Neuronal stem cell (in vitro differentiated cells): ENCODE results near the gene SLX4IP.

ENCODE experiments used
- DNase-seq: peaks from one replicate; pipeline ENCODE4 v3.0.0-alpha.2; 2013; ENCODE audit warnings: low spot score
- H2AFZ ChIP-seq: one replicate; pipeline ENCODE4 v1.6.1; 2013; ENCODE audit warnings: mild to moderate bottlenecking, low read length, inconsistent platforms
- H2AK5ac ChIP-seq: 2 replicates; pipeline ENCODE4 v1.6.1; 2013; ENCODE audit warnings: low read depth, mild to moderate bottlenecking, inconsistent platforms, low read length, moderate library complexity, mixed read lengths
- H2BK120ac ChIP-seq: 2 replicates; pipeline ENCODE4 v1.6.1; 2013; ENCODE audit warnings: low read depth, mild to moderate bottlenecking, inconsistent platforms, low read length, moderate library complexity, mixed read lengths
- H2BK12ac ChIP-seq: one replicate; pipeline ENCODE4 v1.6.1; 2013; ENCODE audit warnings: low read length, inconsistent platforms
- H2BK15ac ChIP-seq: 2 replicates; pipeline ENCODE4 v1.6.1; 2013; ENCODE audit warnings: mild to moderate bottlenecking, low read length, inconsistent platforms, mixed read lengths
- H2BK5ac ChIP-seq: one replicate; pipeline ENCODE4 v1.6.1; 2013; ENCODE audit warnings: inconsistent platforms, mild to moderate bottlenecking, low read length, moderate library complexity
- H3K14ac ChIP-seq: one replicate; pipeline ENCODE4 v1.6.1; 2013; ENCODE audit warnings: low read length, inconsistent platforms
- H3K18ac ChIP-seq: 2 replicates; pipeline ENCODE4 v1.6.1; 2013; ENCODE audit warnings: low read length, inconsistent platforms
- H3K23ac ChIP-seq: 2 replicates; pipeline ENCODE4 v1.6.1; 2013; ENCODE audit warnings: low read depth, mild to moderate bottlenecking, mixed read lengths, low read length, inconsistent platforms; ENCODE audit not compliant: poor library complexity
- H3K27ac ChIP-seq: replicated peaks from 3 replicates; pipeline ENCODE4 v1.5.1; 2013; ENCODE audit warnings: low read length, inconsistent platforms
- H3K27me3 ChIP-seq, 3 experiments: 2 replicates each; pipeline ENCODE4 v1.6.1; 2013; ENCODE audit warnings: low read length in 3 of 3, mild to moderate bottlenecking in 2 of 3, inconsistent platforms in 1 of 3, low read depth in 1 of 3, mixed read lengths in 1 of 3, moderate library complexity in 1 of 3; ENCODE audit not compliant: control insufficient read depth in 3 of 3, insufficient read depth in 3 of 3
- H3K36me3 ChIP-seq, 2 donors: replicated peaks in 1 of 2; 2 replicates each; pipeline ENCODE4 v1.6.1; 2013; ENCODE audit warnings: low read length in 2 of 2; ENCODE audit not compliant: control insufficient read depth in 2 of 2, insufficient read depth in 2 of 2
- H3K4ac ChIP-seq: 2 replicates; pipeline ENCODE4 v1.6.1; 2013; ENCODE audit warnings: inconsistent platforms, mild to moderate bottlenecking, low read length, moderate library complexity
- H3K4me1 ChIP-seq, 2 donors: 1 replicate in 1 of 2; 2 replicates in 1 of 2; pipeline ENCODE4 v1.6.1; 2013; ENCODE audit warnings: low read length in 2 of 2, low read depth in 1 of 2; ENCODE audit not compliant: control insufficient read depth in 2 of 2, insufficient read depth in 1 of 2
- H3K4me2 ChIP-seq: one replicate; pipeline ENCODE4 v1.6.1; 2013; ENCODE audit warnings: mild to moderate bottlenecking, low read length, inconsistent platforms; ENCODE audit not compliant: insufficient read depth, poor library complexity, severe bottlenecking
- H3K4me3 ChIP-seq, 2 donors: 2 replicates each; pipeline ENCODE4 v1.5.1; 2013; ENCODE audit warnings: low read length in 2 of 2, mild to moderate bottlenecking in 2 of 2, inconsistent platforms in 1 of 2, moderate library complexity in 1 of 2
- H3K79me1 ChIP-seq: one replicate; pipeline ENCODE4 v1.6.1; 2013; ENCODE audit warnings: low read depth, mild to moderate bottlenecking, inconsistent platforms, low read length, moderate library complexity
- H3K9ac ChIP-seq: one replicate; pipeline ENCODE4 v1.6.1; 2013; ENCODE audit warnings: mild to moderate bottlenecking, low read depth, low read length, inconsistent platforms; ENCODE audit not compliant: poor library complexity
- H3K9me3 ChIP-seq, 2 donors: replicated peaks in 1 of 2; 2 replicates each; pipeline versions ENCODE3 to v1.6.1; 2013; ENCODE audit warnings: low read length in 2 of 2, mild to moderate bottlenecking in 2 of 2, inconsistent platforms in 1 of 2, low read depth in 1 of 2, mixed read lengths in 1 of 2, moderate library complexity in 1 of 2; ENCODE audit not compliant: control insufficient read depth in 2 of 2, insufficient read depth in 1 of 2
- H4K8ac ChIP-seq: one replicate; pipeline ENCODE4 v1.6.1; 2013; ENCODE audit warnings: low read depth, mild to moderate bottlenecking, inconsistent platforms, low read length, moderate library complexity
- H4K91ac ChIP-seq: one replicate; pipeline ENCODE4 v1.6.1; 2013; ENCODE audit warnings: low read length, low read depth, mild to moderate bottlenecking, inconsistent platforms; ENCODE audit not compliant: poor library complexity
- WGBS, 2 donors: extraction: QIAGEN DNeasy Blood & Tissue Kit; methylation state at CpG; one replicate each; pipeline ENCODE4 v1.1.7; 2013; ENCODE audit warnings: missing lambda C conversion rate in 2 of 2, mixed read lengths in 1 of 2; ENCODE audit not compliant: insufficient read length in 2 of 2, insufficient replicate concordance in 1 of 2; ENCODE audit errors: extremely low coverage in 2 of 2; 5-methylcytosine and 5-hydroxymethylcytosine counted together

The SLX4IP gene

GRCh38 chr20:10663756-10664155, 228.7 kb downstream of the SLX4IP start:
- DNase-seq, result no peak
- peaks cover 60 to 87% of the 10 kb centered on the region in 2 donors for H3K36me3 ChIP-seq

GRCh38 chr20:10665027-10665561, 230.0 kb downstream of the SLX4IP start:
- no peak overlapping the region for H3K4me3 ChIP-seq
- WGBS, 2 donors, result no CpG with 5 or more reads among the region's 7 CpGs
- H3K4me1 ChIP-seq, result peaks cover 46 to 51% of the 10 kb centered on the region in 2 donors

More at GRCh38 chr20:10663756-10664155, 228.7 kb downstream of the SLX4IP start:
- Histone ChIP-seq H2BK12ac (no peak overlapping the region), H3K9me3 (peaks cover 0 to 2% of the 10 kb centered on the region in 2 donors), H4K91ac (no peak overlapping the region), H3K4me1 (peaks cover 35 to 44% of the 10 kb centered on the region in 2 donors), H3K4ac (no peak overlapping the region), H3K4me2 (no peak overlapping the region), H2AK5ac (no peak overlapping the region), H3K18ac (no peak overlapping the region), H3K23ac (no peak overlapping the region), H4K8ac (no peak overlapping the region), H3K14ac (no peak overlapping the region), H3K4me3 (no peak overlapping the region), H3K27ac (no peak overlapping the region), H2BK15ac (no peak overlapping the region), H3K27me3 (no peaks in the 10 kb centered on the region), H2AFZ (no peak overlapping the region), H3K9ac (no peak overlapping the region), H2BK5ac (no peak overlapping the region), H2BK120ac (no peak overlapping the region), H3K79me1 (peaks cover 12% of the 10 kb centered on the region)
- WGBS, 2 donors, result no CpG with 5 or more reads among the region's 8 CpGs

GRCh38 chr20:10665791-10666190, 230.7 kb downstream of the SLX4IP start:
- peaks cover 52 to 56% of the 10 kb centered on the region in 2 donors for H3K4me1 ChIP-seq
- H3K14ac ChIP-seq, result no peak overlapping the region
- H2BK12ac ChIP-seq, result no peak overlapping the region
- H3K23ac ChIP-seq, result no peak overlapping the region
- no CpG with 5 or more reads among the region's 6 CpGs for WGBS, 2 donors
- H2BK5ac ChIP-seq, result no peak overlapping the region
- no peak overlapping the region for H2AFZ ChIP-seq
- H3K79me1 ChIP-seq, result peaks cover 14% of the 10 kb centered on the region
- no peak overlapping the region for H3K4me2 ChIP-seq
- H3K18ac ChIP-seq, result peak overlapping the region; percentile 30
- no peak overlapping the region for H2AK5ac ChIP-seq
- no peak overlapping the region for H2BK120ac ChIP-seq
- H3K27me3 ChIP-seq, result no peaks in the 10 kb centered on the region
- H3K36me3 ChIP-seq, result peaks cover 55 to 72% of the 10 kb centered on the region in 2 donors
- H2BK15ac ChIP-seq, result no peak overlapping the region
- no peak overlapping the region for H3K9ac ChIP-seq
- no peak for DNase-seq
- H3K9me3 ChIP-seq, result peaks cover 0 to 2% of the 10 kb centered on the region in 2 donors
- peak overlapping the region; percentile 17 for H3K27ac ChIP-seq
- no peak overlapping the region for H4K8ac ChIP-seq
- H3K4me3 ChIP-seq, result no peak overlapping the region
- no peak overlapping the region for H3K4ac ChIP-seq
- H4K91ac ChIP-seq, result no peak overlapping the region

More at GRCh38 chr20:10665027-10665561, 230.0 kb downstream of the SLX4IP start:
- Histone ChIP-seq H2BK12ac (no peak overlapping the region), H4K8ac (no peak overlapping the region), H3K4ac (no peak overlapping the region), H3K27ac (no peak overlapping the region), H3K79me1 (peaks cover 12% of the 10 kb centered on the region), H3K4me2 (no peak overlapping the region), H3K18ac (no peak overlapping the region), H3K27me3 (no peaks in the 10 kb centered on the region), H3K14ac (no peak overlapping the region), H4K91ac (no peak overlapping the region), H2AFZ (no peak overlapping the region), H2BK120ac (no peak overlapping the region), H3K9me3 (peaks cover 0 to 2% of the 10 kb centered on the region in 2 donors), H2BK5ac (no peak overlapping the region), H3K23ac (no peak overlapping the region), H2AK5ac (no peak overlapping the region), H2BK15ac (no peak overlapping the region), H3K36me3 (peaks cover 58 to 79% of the 10 kb centered on the region in 2 donors), H3K9ac (no peak overlapping the region)
- DNase-seq, result no peak

GRCh38 chr20:10666221-10667076, 231.3 kb downstream of the SLX4IP start:
- Histone ChIP-seq H3K9me3 (peaks cover 0 to 2% of the 10 kb centered on the region in 2 donors), H3K36me3 (peaks cover 55 to 65% of the 10 kb centered on the region in 2 donors), H4K8ac (no peak overlapping the region), H3K23ac (no peak overlapping the region), H3K4me1 (peaks cover 53 to 58% of the 10 kb centered on the region in 2 donors), H3K4me3 (no peak overlapping the region), H2BK5ac (peak overlapping the region; percentile 62), H3K18ac (peak overlapping the region; percentile 86), H3K9ac (no peak overlapping the region), H2BK12ac (no peak overlapping the region), H4K91ac (no peak overlapping the region), H3K79me1 (peaks cover 12% of the 10 kb centered on the region), H2BK120ac (no peak overlapping the region), H3K27me3 (no peaks in the 10 kb centered on the region), H3K14ac (no peak overlapping the region), H3K27ac (peak overlapping the region; percentile 58), H3K4me2 (peak overlapping the region; percentile 2), H2AK5ac (peak overlapping the region; percentile 42), H3K4ac (no peak overlapping the region), H2BK15ac (no peak overlapping the region), H2AFZ (no peak overlapping the region)
- no CpG with 5 or more reads among the region's 7 CpGs for WGBS, 2 donors
- DNase-seq, result no peak
